GM21717 (cell line): Measurements from ENCODE around the gene PACRG.

ENCODE experiments used
- ATAC-seq: cut with Tn5 transposase; IDR thresholded peaks from one replicate; pipeline ENCODE4 v1.9.1; 2021; ENCODE audit warnings: mild to moderate bottlenecking, moderate library complexity; ENCODE audit not compliant: unreplicated experiment

The PACRG gene

GRCh38 chr6:162709431-162709830 lies 18.3 kb upstream of the PACRG start:
- no peak for ATAC-seq

- ATAC-seq, result no peak
Observed at GRCh38 chr6:162710419-162710818, 17.4 kb upstream of the PACRG start.

GRCh38 chr6:162710936-162711335 lies 16.8 kb upstream of the PACRG start:
- ATAC-seq, result no peak

- ATAC-seq, result no peak
Observed at GRCh38 chr6:162711376-162711775, 16.4 kb upstream of the PACRG start.

GRCh38 chr6:162712694-162713093 lies 15.1 kb upstream of the PACRG start:
- ATAC-seq, result no peak

GRCh38 chr6:162713974-162714780 lies 13.6 kb upstream of the PACRG start:
- no peak for ATAC-seq

- ATAC-seq, result no peak
Observed at GRCh38 chr6:162715601-162716000, 12.2 kb upstream of the PACRG start.

GRCh38 chr6:162719528-162719927 lies 8.2 kb upstream of the PACRG start:
- ATAC-seq, result no peak

- no peak for ATAC-seq
Observed at GRCh38 chr6:162721404-162721687, 6.4 kb upstream of the PACRG start.

GRCh38 chr6:162722226-162722625 lies 5.5 kb upstream of the PACRG start:
- no peak for ATAC-seq

- no peak for ATAC-seq
Observed at GRCh38 chr6:162722633-162723032, 5.1 kb upstream of the PACRG start.

GRCh38 chr6:162726947-162727321 lies 840 bp upstream of the PACRG start:
- peak; percentile 4 for ATAC-seq

- no peak for ATAC-seq
Observed at GRCh38 chr6:162728197-162728596, 423 bp downstream of the PACRG start.

GRCh38 chr6:162728706-162729105 lies 932 bp downstream of the PACRG start:
- no peak for ATAC-seq

GRCh38 chr6:162730502-162730901 lies 2.7 kb downstream of the PACRG start:
- no peak for ATAC-seq

GRCh38 chr6:162733489-162733888 lies 5.7 kb downstream of the PACRG start:
- ATAC-seq, result no peak

- no peak for ATAC-seq
Observed at GRCh38 chr6:162736961-162737360, 9.2 kb downstream of the PACRG start.

- ATAC-seq, result no peak
Observed at GRCh38 chr6:162750776-162751175, 23.0 kb downstream of the PACRG start.

GRCh38 chr6:162751211-162751859 lies 23.6 kb downstream of the PACRG start:
- no peak for ATAC-seq

GRCh38 chr6:162753775-162754174 lies 26.0 kb downstream of the PACRG start:
- no peak for ATAC-seq

- no peak for ATAC-seq
Observed at GRCh38 chr6:162770136-162770535, 42.4 kb downstream of the PACRG start.

GRCh38 chr6:162770955-162771354 lies 43.2 kb downstream of the PACRG start:
- ATAC-seq, result no peak

- ATAC-seq, result no peak
Observed at GRCh38 chr6:162772466-162772865, 44.7 kb downstream of the PACRG start.
